ENCODE results near the gene DHRS4L2.

GRCh38 chr14:23941669-23942068 lies 47.1 kb upstream of the DHRS4L2 start:
- TF ChIP-seq, protein P1, sequence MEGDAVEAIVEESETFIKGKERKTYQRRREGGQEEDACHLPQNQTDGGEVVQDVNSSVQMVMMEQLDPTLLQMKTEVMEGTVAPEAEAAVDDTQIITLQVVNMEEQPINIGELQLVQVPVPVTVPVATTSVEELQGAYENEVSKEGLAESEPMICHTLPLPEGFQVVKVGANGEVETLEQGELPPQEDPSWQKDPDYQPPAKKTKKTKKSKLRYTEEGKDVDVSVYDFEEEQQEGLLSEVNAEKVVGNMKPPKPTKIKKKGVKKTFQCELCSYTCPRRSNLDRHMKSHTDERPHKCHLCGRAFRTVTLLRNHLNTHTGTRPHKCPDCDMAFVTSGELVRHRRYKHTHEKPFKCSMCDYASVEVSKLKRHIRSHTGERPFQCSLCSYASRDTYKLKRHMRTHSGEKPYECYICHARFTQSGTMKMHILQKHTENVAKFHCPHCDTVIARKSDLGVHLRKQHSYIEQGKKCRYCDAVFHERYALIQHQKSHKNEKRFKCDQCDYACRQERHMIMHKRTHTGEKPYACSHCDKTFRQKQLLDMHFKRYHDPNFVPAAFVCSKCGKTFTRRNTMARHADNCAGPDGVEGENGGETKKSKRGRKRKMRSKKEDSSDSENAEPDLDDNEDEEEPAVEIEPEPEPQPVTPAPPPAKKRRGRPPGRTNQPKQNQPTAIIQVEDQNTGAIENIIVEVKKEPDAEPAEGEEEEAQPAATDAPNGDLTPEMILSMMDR (optimal IDR thresholded peaks at IDR 0.05 in 1 of 3, IDR thresholded peaks at IDR 0.05 in 1 of 3, conservative IDR thresholded peaks at IDR 0.05 in 1 of 3; ENCODE audit: extremely low read depth in 1 of 3, insufficient read depth in 2 of 3, low read length in 3 of 3) = no peak
- TF ChIP-seq EZH2 (IDR thresholded peaks at IDR 0.05; ENCODE audit: low read length) = no peak

All from keratinocyte (primary cell).